Liver (tissue), 9 donors: Measurements from ENCODE around the gene ADRM1. TPM values are rescaled to one million over a fixed set of nuclear protein-coding genes. Genes with fewer than 3 reads are reported as not detected.

Source experiments
- DNase-seq: peaks from one replicate; pipeline ENCODE4 v3.0.0-alpha.2; 2017; ENCODE audit warnings: low spot score
- H3K27ac ChIP-seq, 2 donors: one replicate each; pipeline ENCODE4 v1.7.0; 2013; ENCODE audit warnings: inconsistent platforms in 2 of 2, low read length in 2 of 2, control low read depth in 1 of 2, low read depth in 1 of 2, mild to moderate bottlenecking in 1 of 2
- H3K27me3 ChIP-seq, 4 donors: one replicate each; pipeline versions ENCODE4 v1.6.1 to v1.7.0; 2013; ENCODE audit warnings: low read length in 3 of 4, inconsistent platforms in 1 of 4, mild to moderate bottlenecking in 1 of 4, moderate library complexity in 1 of 4; ENCODE audit not compliant: control insufficient read depth in 4 of 4, insufficient read depth in 4 of 4
- H3K36me3 ChIP-seq, 4 donors: one replicate each; pipeline versions ENCODE4 v1.6.1 to v1.7.0; 2013; ENCODE audit warnings: low read length in 3 of 4, mild to moderate bottlenecking in 3 of 4, low read depth in 1 of 4, moderate library complexity in 1 of 4; ENCODE audit not compliant: control insufficient read depth in 4 of 4, insufficient read depth in 3 of 4
- H3K4me1 ChIP-seq, 4 donors: one replicate each; pipeline versions ENCODE4 v1.6.1 to v1.7.0; 2013; ENCODE audit warnings: low read length in 3 of 4, mild to moderate bottlenecking in 3 of 4, moderate library complexity in 1 of 4; ENCODE audit not compliant: control insufficient read depth in 4 of 4, insufficient read depth in 4 of 4
- H3K4me3 ChIP-seq, 3 donors: one replicate each; pipeline versions ENCODE4 v1.6.1 to v1.7.0; 2013; ENCODE audit warnings: low read length in 3 of 3, control low read depth in 1 of 3, low read depth in 1 of 3, mild to moderate bottlenecking in 1 of 3
- H3K9ac ChIP-seq, 2 donors: one replicate each; pipeline ENCODE4 v1.7.0; 2013; ENCODE audit warnings: low read length in 2 of 2, mild to moderate bottlenecking in 2 of 2, moderate library complexity in 2 of 2, control low read depth in 1 of 2, low read depth in 1 of 2
- H3K9me3 ChIP-seq, 4 donors: one replicate each; pipeline versions ENCODE4 v1.6.1 to v1.7.0; 2013; ENCODE audit warnings: low read length in 3 of 4; ENCODE audit not compliant: control insufficient read depth in 4 of 4
- EGR1 ChIP-seq, 2 donors: IDR thresholded peaks; 2 replicates each; pipeline ENCODE4 v1.6.1; 2016 to 2018; ENCODE audit warnings: antibody characterized with exemption in 2 of 2, low read depth in 2 of 2
- FOXA1 ChIP-seq: IDR thresholded peaks from 2 replicates; pipeline ENCODE4 v1.6.1; 2016; ENCODE audit warnings: antibody characterized with exemption
- FOXA2 ChIP-seq: IDR thresholded peaks from 2 replicates; pipeline ENCODE4 v1.6.1; 2016; ENCODE audit warnings: antibody characterized with exemption
- GABPA ChIP-seq, 2 donors: IDR thresholded peaks in 1 of 2; conservative IDR thresholded peaks in 1 of 2; 2 replicates each; pipeline ENCODE4 v1.6.1; 2016; ENCODE audit warnings: antibody characterized with exemption in 2 of 2, mild to moderate bottlenecking in 1 of 2, moderate library complexity in 1 of 2
- HNF4A ChIP-seq, 2 donors: conservative IDR thresholded peaks; 2 replicates each; pipeline ENCODE4 v1.6.1; 2016; ENCODE audit warnings: antibody characterized with exemption in 2 of 2, mild to moderate bottlenecking in 2 of 2
- HNF4G ChIP-seq: IDR thresholded peaks from 2 replicates; pipeline ENCODE4 v1.6.1; 2016; ENCODE audit warnings: antibody characterized with exemption
- JUND ChIP-seq, 2 donors: IDR thresholded peaks; 2 replicates each; pipeline ENCODE4 v1.6.1; 2016; ENCODE audit warnings: antibody characterized with exemption in 2 of 2
- NR2F2 ChIP-seq: IDR thresholded peaks from 2 replicates; pipeline ENCODE4 v1.6.1; 2016; ENCODE audit warnings: antibody characterized with exemption
- RAD21 ChIP-seq, 2 donors: IDR thresholded peaks; 2 replicates each; pipeline ENCODE4 v1.6.1; 2016; ENCODE audit warnings: antibody characterized with exemption in 2 of 2, mild to moderate bottlenecking in 2 of 2
- REST ChIP-seq: IDR thresholded peaks from 2 replicates; pipeline ENCODE4 v1.6.1; 2016; ENCODE audit warnings: antibody characterized with exemption, mild to moderate bottlenecking
- RXRA ChIP-seq, 2 donors: IDR thresholded peaks; 2 replicates each; pipeline ENCODE4 v1.6.1; 2017 to 2018; ENCODE audit warnings: antibody characterized with exemption in 2 of 2, mild to moderate bottlenecking in 1 of 2
- SP1 ChIP-seq: IDR thresholded peaks from 2 replicates; pipeline ENCODE4 v1.6.1; 2018; ENCODE audit warnings: antibody characterized with exemption, mild to moderate bottlenecking
- TAF1 ChIP-seq: conservative IDR thresholded peaks from 2 replicates; pipeline ENCODE4 v1.6.1; 2016; ENCODE audit warnings: antibody characterized with exemption, mild to moderate bottlenecking
- YY1 ChIP-seq: IDR thresholded peaks from 2 replicates; pipeline ENCODE4 v1.6.1; 2016; ENCODE audit warnings: antibody characterized with exemption, mild to moderate bottlenecking
- ZBTB33 ChIP-seq: IDR thresholded peaks from 2 replicates; pipeline ENCODE4 v1.6.1; 2016; ENCODE audit warnings: antibody characterized with exemption
- WGBS: extraction: QIAGEN DNeasy Blood & Tissue Kit; methylation state at CpG from one replicate; pipeline ENCODE4 v1.1.7; 2013; 5-methylcytosine and 5-hydroxymethylcytosine counted together
- polyA plus RNA-seq, 2 donors: library from polyadenylated mRNA; stranded (reverse) in 1 of 2; unstranded in 1 of 2; fragments of 200-250 nt in 1 of 2; fragments of >200 nt in 1 of 2; fragmentation: Nextera tagmentation in 1 of 2; extraction: Ambion mirVana in 1 of 2; gene quantifications; one replicate each; pipeline versions ENCODE4 v1.2.1 to v1.2.3, GENCODE V29; 2013 to 2015
- total RNA-seq, 2 donors: library from RNA; depleted of rRNA; stranded (reverse); fragments of >200 nt; gene quantifications; one replicate each; pipeline ENCODE4 v1.2.3, GENCODE V29; 2014
- TF ChIP-seq, protein P1 (sequence below): IDR thresholded peaks from 2 replicates; pipeline ENCODE4 v1.6.1; 2016; ENCODE audit warnings: antibody characterized with exemption
- TF ChIP-seq, protein P2 (sequence below): fragments of 150-350 bp; IDR thresholded peaks from 2 replicates; pipeline ENCODE4 v1.5.1; 2017; ENCODE audit warnings: improper control_type of control experiment, low read depth, low read length; ENCODE audit not compliant: missing input control
- TF ChIP-seq, protein P3 (sequence below): IDR thresholded peaks from 2 replicates; pipeline ENCODE4 v1.6.1; 2016; ENCODE audit warnings: antibody characterized with exemption
- donor health status: healthy.
- donor health status: healthy.
- donor health status: healthy.
- donor health status: healthy.
- donor health status: healthy.

Gene ADRM1
- total and polyA plus RNA-seq, 4 donors, result 45.3 to 91.0 (median 77.3) TPM

GRCh38 chr20:62339647-62340062, 36.9 kb downstream of the ADRM1 start:
- TF ChIP-seq RXRA (IDR thresholded peaks at IDR 0.05) (no peak), HNF4G (no peak), NR2F2 (no peak), RAD21 (IDR thresholded peaks at IDR 0.05) (no peak), FOXA1 (no peak), YY1 (no peak), SP1 (no peak), ZBTB33 (no peak), EGR1 (IDR thresholded peaks at IDR 0.05; ENCODE audit: low read depth in 2 of 2) (no peak), GABPA (IDR thresholded peaks at IDR 0.05 in 1 of 2, conservative IDR thresholded peaks at IDR 0.05 in 1 of 2) (no peak), JUND (IDR thresholded peaks at IDR 0.05) (no peak), HNF4A (conservative IDR thresholded peaks at IDR 0.05) (no peak), FOXA2 (no peak), TAF1 (no peak)
- TF ChIP-seq, protein P1, sequence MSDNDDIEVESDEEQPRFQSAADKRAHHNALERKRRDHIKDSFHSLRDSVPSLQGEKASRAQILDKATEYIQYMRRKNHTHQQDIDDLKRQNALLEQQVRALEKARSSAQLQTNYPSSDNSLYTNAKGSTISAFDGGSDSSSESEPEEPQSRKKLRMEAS, result no peak
- TF ChIP-seq, protein P2, sequence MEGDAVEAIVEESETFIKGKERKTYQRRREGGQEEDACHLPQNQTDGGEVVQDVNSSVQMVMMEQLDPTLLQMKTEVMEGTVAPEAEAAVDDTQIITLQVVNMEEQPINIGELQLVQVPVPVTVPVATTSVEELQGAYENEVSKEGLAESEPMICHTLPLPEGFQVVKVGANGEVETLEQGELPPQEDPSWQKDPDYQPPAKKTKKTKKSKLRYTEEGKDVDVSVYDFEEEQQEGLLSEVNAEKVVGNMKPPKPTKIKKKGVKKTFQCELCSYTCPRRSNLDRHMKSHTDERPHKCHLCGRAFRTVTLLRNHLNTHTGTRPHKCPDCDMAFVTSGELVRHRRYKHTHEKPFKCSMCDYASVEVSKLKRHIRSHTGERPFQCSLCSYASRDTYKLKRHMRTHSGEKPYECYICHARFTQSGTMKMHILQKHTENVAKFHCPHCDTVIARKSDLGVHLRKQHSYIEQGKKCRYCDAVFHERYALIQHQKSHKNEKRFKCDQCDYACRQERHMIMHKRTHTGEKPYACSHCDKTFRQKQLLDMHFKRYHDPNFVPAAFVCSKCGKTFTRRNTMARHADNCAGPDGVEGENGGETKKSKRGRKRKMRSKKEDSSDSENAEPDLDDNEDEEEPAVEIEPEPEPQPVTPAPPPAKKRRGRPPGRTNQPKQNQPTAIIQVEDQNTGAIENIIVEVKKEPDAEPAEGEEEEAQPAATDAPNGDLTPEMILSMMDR, result no peak
- Histone ChIP-seq H3K27me3 (no peaks in the 10 kb centered on the region), H3K4me1 (peaks cover 0 to 7% (median 4%) of the 10 kb centered on the region in 4 donors), H3K4me3 (no peak overlapping the region), H3K36me3 (peaks cover 3 to 31% (median 13%) of the 10 kb centered on the region in 4 donors), H3K9me3 (no peaks in the 10 kb centered on the region), H3K27ac (no peak overlapping the region), H3K9ac (no peak overlapping the region)
- WGBS, result 70% methylated on average over 14 of the region's 14 CpGs
- DNase-seq, result no peak

DNA sequence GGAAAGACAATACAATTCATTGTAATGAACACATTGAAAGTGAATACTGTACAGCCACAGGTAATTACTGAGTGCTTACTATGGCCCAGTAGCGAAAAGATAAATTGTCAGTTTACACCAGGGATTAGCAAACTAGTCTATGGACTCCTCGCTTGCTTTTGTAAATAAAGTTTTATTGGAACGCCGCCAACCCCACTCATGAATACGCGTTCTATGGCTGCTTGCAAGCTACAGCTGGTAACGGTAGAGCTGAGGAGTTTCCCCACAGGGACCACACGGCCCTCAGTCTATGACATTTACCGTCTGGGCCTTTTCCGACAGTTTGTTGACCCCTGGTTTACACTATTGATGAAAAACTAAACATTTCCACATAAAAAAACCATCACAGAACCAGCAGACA, 40.1 kb downstream of the ADRM1 start:
- no peaks in the 10 kb centered on the region for H3K9me3 ChIP-seq
- no peak overlapping the region for H3K4me3 ChIP-seq
- H3K4me1 ChIP-seq, result peaks cover 0 to 7% (median 4%) of the 10 kb centered on the region in 4 donors
- 40% methylated on average over 10 of the region's 10 CpGs for WGBS
- DNase-seq, result no peak
- H3K27me3 ChIP-seq, result no peaks in the 10 kb centered on the region
- no peak overlapping the region for H3K9ac ChIP-seq
- peaks cover 1 to 28% (median 9%) of the 10 kb centered on the region in 4 donors for H3K36me3 ChIP-seq
- no peak overlapping the region for H3K27ac ChIP-seq
- TF ChIP-seq REST (no peak), NR2F2 (no peak), RAD21 (IDR thresholded peaks at IDR 0.05) (no peak), TAF1 (no peak), SP1 (no peak), HNF4G (no peak), FOXA2 (peak; percentile 64), HNF4A (conservative IDR thresholded peaks at IDR 0.05) (peak in 1 of 2 donors; percentile 33), FOXA1 (peak; percentile 20), YY1 (no peak), RXRA (IDR thresholded peaks at IDR 0.05) (no peak), JUND (IDR thresholded peaks at IDR 0.05) (no peak), ZBTB33 (no peak), GABPA (IDR thresholded peaks at IDR 0.05 in 1 of 2, conservative IDR thresholded peaks at IDR 0.05 in 1 of 2) (peak in 1 of 2 donors; percentile 13), EGR1 (IDR thresholded peaks at IDR 0.05; ENCODE audit: low read depth in 2 of 2) (no peak)
- TF ChIP-seq, protein P2, result no peak
- TF ChIP-seq, protein P1, result no peak
- TF ChIP-seq, protein P3, sequence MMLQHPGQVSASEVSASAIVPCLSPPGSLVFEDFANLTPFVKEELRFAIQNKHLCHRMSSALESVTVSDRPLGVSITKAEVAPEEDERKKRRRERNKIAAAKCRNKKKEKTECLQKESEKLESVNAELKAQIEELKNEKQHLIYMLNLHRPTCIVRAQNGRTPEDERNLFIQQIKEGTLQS, result no peak
